Kidney (tissue), 14 donors: Measurements from ENCODE around the gene PLCD1. TPM values are rescaled to one million over a fixed set of nuclear protein-coding genes. Genes with fewer than 3 reads are reported as not detected.

Experiments used
- DNase-seq, 5 donors: peaks; one replicate each; pipeline ENCODE4 v3.0.0-alpha.2; 2013 to 2020
- FAIRE-seq: peaks from 2 replicates; lab custom pipeline; 2012; peaks lifted over from hg19 to GRCh38; lab: Jason Lieb, UNC
- H3K27ac ChIP-seq, 2 donors: one replicate each; pipeline ENCODE4 v1.7.0; 2013; ENCODE audit warnings: low read depth in 2 of 2, low read length in 2 of 2, inconsistent platforms in 1 of 2
- H3K27me3 ChIP-seq: one replicate; pipeline ENCODE4 v1.7.1; 2013; ENCODE audit warnings: low read length, inconsistent platforms; ENCODE audit not compliant: control insufficient read depth, insufficient read depth
- H3K36me3 ChIP-seq, 3 donors: one replicate each; pipeline versions ENCODE4 v1.7.0 to v1.7.1; 2013; ENCODE audit warnings: low read length in 3 of 3, control low read depth in 1 of 3, inconsistent platforms in 1 of 3; ENCODE audit not compliant: insufficient read depth in 3 of 3, control insufficient read depth in 2 of 3
- H3K4me1 ChIP-seq, 3 donors: one replicate each; pipeline versions ENCODE4 v1.7.0 to v1.7.1; 2013; ENCODE audit warnings: low read length in 3 of 3, inconsistent platforms in 1 of 3, low read depth in 1 of 3; ENCODE audit not compliant: control insufficient read depth in 2 of 3, insufficient read depth in 2 of 3
- H3K4me3 ChIP-seq, 3 donors: one replicate each; pipeline versions ENCODE4 v1.7.0 to v1.8.1; 2013; ENCODE audit warnings: low read length in 3 of 3, control low read depth in 1 of 3, inconsistent platforms in 1 of 3
- H3K9ac ChIP-seq, 3 donors: one replicate each; pipeline versions ENCODE4 v1.7.0 to v1.7.1; 2013; ENCODE audit warnings: low read length in 3 of 3, control low read depth in 1 of 3, inconsistent platforms in 1 of 3
- H3K9me3 ChIP-seq, 3 donors: one replicate each; pipeline versions ENCODE4 v1.7.0 to v1.7.1; 2013; ENCODE audit warnings: low read length in 3 of 3, control low read depth in 1 of 3, inconsistent platforms in 1 of 3; ENCODE audit not compliant: control insufficient read depth in 2 of 3, insufficient read depth in 1 of 3
- intact Hi-C: fragments of 100-400 bp; cut with DNase I; formaldehyde crosslinking; loops from one replicate; pipeline ENCODE4 v1.11.1; 2022
- polyA plus RNA-seq: library from polyadenylated mRNA; stranded (reverse); fragments of 350-450 nt; fragmentation: Illumina TruSeq; extraction: RNeasy Lipid Tissue Mini Kit (QIAGEN cat#74804); gene quantifications from one replicate; pipeline ENCODE4 v1.2.3, GENCODE V29; 2014; ENCODE audit warnings: low read depth, low replicate concordance; ENCODE audit not compliant: insufficient read depth
- total RNA-seq: library from RNA; stranded (reverse); fragmentation: NEBNext Ultra II Directional; extraction: Animal tissue kit (Norgen Biotek cat#: 25700); gene quantifications from one replicate; pipeline ENCODE4 v1.2.1, GENCODE V29; 2021
- TF ChIP-seq, protein P1 (sequence below): IDR thresholded peaks from 3 replicates; pipeline ENCODE4 v1.5.1; 2012; ENCODE audit warnings: mild to moderate bottlenecking, moderate library complexity, borderline replicate concordance; ENCODE audit not compliant: insufficient read depth; ENCODE audit errors: extremely low read depth
- donor health status: control.
- donor health status: control.
- donor health status: control.
- donor health status: control.
- donor health status: control.
- donor health status: DM: yes; HTN: yes; CAD: no.
- donor health status: Normal renal cell carcinoma (clear cell type).

The PLCD1 gene
- total and polyA plus RNA-seq, 2 donors from 2014 or later, result 39.1 to 50.0 TPM

GRCh38 chr3:38001456-38002081 is 27.9 kb downstream of the PLCD1 start:
- no peak overlapping the region for H3K9ac ChIP-seq
- H3K9me3 ChIP-seq, result no peaks in the 10 kb centered on the region
- peaks cover 0 to 27% (median 7%) of the 10 kb centered on the region in 3 donors for H3K4me1 ChIP-seq
- H3K4me3 ChIP-seq, result no peak overlapping the region
- no peak for FAIRE-seq
- DNase-seq, result peak in 2 of 5 donors; percentile 49 to 63
- H3K27me3 ChIP-seq, result no peaks in the 10 kb centered on the region
- intact Hi-C loops, result no loop called here
- no peak overlapping the region for H3K27ac ChIP-seq
- TF ChIP-seq, protein P1, sequence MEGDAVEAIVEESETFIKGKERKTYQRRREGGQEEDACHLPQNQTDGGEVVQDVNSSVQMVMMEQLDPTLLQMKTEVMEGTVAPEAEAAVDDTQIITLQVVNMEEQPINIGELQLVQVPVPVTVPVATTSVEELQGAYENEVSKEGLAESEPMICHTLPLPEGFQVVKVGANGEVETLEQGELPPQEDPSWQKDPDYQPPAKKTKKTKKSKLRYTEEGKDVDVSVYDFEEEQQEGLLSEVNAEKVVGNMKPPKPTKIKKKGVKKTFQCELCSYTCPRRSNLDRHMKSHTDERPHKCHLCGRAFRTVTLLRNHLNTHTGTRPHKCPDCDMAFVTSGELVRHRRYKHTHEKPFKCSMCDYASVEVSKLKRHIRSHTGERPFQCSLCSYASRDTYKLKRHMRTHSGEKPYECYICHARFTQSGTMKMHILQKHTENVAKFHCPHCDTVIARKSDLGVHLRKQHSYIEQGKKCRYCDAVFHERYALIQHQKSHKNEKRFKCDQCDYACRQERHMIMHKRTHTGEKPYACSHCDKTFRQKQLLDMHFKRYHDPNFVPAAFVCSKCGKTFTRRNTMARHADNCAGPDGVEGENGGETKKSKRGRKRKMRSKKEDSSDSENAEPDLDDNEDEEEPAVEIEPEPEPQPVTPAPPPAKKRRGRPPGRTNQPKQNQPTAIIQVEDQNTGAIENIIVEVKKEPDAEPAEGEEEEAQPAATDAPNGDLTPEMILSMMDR, result no peak
- peaks cover 0 to 3% (median 3%) of the 10 kb centered on the region in 3 donors for H3K36me3 ChIP-seq

DNA sequence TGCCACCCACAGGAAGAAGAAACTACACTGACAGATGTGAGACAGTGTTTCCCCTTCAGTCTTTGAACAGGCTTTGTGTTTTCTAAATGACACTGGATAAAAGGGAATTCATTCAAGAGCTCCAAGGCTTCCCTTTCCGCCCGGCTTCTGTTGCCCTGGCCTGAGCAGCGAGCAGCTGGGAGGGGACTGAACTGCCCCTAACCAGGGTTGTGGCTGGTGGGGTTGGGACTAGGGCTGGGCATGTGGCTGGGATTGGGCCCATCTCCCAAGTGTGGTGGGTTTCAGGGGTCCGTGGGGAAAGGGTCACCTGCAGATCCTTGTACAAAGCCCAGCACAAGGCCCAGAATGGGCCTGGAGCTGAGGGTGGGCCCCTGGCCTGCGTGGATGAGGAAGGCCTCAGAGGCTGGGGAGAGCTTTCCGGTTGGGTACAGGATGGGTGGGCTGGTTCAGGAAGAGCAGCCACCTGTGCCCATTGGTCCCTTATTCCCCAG is 28.4 kb downstream of the PLCD1 start:
- Histone ChIP-seq H3K4me3 (no peak overlapping the region), H3K27ac (no peak overlapping the region), H3K27me3 (no peaks in the 10 kb centered on the region), H3K9ac (no peak overlapping the region), H3K4me1 (peaks cover 0 to 27% (median 7%) of the 10 kb centered on the region in 3 donors), H3K36me3 (peaks cover 0 to 3% (median 3%) of the 10 kb centered on the region in 3 donors), H3K9me3 (no peaks in the 10 kb centered on the region)
- intact Hi-C loops, result no loop called here
- TF ChIP-seq, protein P1, result no peak
- DNase-seq, result peak in 2 of 5 donors; percentile 45 to 60
- no peak for FAIRE-seq

DNA sequence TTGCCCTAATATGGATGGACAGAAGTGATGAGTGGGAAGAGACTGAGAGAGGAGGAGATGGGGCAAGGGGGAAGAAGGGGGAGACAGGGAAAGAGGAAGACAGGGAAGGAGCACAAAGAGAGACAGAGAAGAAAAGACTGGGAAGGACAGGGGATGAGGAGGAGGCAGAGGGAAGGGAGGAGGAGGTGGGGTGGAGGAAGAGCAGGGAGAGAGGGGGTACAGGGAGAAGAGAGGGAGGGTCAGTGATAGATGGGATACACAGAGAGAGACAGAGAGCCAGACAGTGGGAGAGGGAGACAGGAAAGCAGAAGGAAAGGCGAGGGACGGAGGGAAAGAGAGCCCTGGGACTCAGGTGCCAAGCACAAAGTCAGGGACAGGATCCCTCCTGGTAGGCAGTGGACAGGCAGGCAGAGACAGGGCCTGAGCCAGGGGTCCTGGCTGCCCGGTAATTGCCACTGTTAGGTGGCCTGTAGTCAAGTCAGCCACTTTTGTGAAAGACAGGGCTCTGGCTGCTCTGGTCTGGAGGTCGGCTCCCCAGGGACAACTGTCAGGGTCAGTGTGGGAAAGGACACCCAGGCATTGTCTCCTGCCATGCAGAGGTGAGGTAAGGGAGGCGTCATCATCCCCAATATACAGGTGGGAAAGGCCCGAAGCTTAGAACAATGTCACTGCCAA is 29.1 kb downstream of the PLCD1 start:
- FAIRE-seq (no peak), DNase-seq (peak in 2 of 5 donors; percentile 39 to 55)
- intact Hi-C loops, result no loop called here
- TF ChIP-seq, protein P1, result no peak
- H3K4me1 ChIP-seq, result peaks cover 0 to 27% (median 7%) of the 10 kb centered on the region in 3 donors
- H3K27ac ChIP-seq, result no peak overlapping the region
- H3K9me3 ChIP-seq, result no peaks in the 10 kb centered on the region
- H3K4me3 ChIP-seq, result no peak overlapping the region
- peaks cover 0 to 3% (median 3%) of the 10 kb centered on the region in 3 donors for H3K36me3 ChIP-seq
- no peaks in the 10 kb centered on the region for H3K27me3 ChIP-seq
- no peak overlapping the region for H3K9ac ChIP-seq
